Measurements from ENCODE around the gene SLC16A3. TPM values are rescaled to one million over a fixed set of nuclear protein-coding genes. Genes with fewer than 3 reads are reported as not detected.
"Not testable (repeated sequence)": the region's sequence is repeated elsewhere in the genome, so short reads cannot be mapped to it uniquely, and the experiment has no call there.

SLC16A3 gene
- polyA plus RNA-seq, 1 experiment = 338 TPM

DNA sequence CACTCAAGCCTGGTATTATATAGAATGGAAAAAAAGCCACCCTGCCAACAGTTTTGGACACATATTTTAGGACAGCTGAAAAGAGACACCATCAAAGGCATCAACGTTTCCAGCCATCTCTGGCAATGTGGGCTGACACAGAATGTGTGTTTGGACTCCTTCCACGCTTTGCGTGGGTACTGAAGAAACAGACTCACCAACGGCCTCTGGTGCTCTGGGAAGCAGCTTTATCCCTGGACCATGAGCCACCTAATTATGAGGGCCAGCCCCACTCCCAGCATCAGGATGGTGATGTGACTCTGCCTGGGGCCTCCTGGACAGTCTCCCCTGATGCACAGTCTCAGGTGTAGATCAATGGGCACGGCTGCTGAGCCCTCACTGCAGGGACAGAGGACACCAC lies 44.1 kb upstream of the SLC16A3 start:
- Histone ChIP-seq H3K27me3 (ENCODE audit: control insufficient read depth, insufficient read depth, low read length) (no peaks in the 10 kb centered on the region), H3K36me3 (ENCODE audit: control insufficient read depth, insufficient read depth, low read length) (peaks cover 6% of the 10 kb centered on the region; the same call in 1 of the 2 replicates), H3K4me3 (ENCODE audit: low read depth, low read length) (no peak overlapping the region)
- no peak for DNase-seq (ENCODE audit: low read depth)
- POLR2A ChIA-PET = no interaction called here
- CTCF ChIA-PET = no interaction called here
- TF ChIP-seq, protein P1, sequence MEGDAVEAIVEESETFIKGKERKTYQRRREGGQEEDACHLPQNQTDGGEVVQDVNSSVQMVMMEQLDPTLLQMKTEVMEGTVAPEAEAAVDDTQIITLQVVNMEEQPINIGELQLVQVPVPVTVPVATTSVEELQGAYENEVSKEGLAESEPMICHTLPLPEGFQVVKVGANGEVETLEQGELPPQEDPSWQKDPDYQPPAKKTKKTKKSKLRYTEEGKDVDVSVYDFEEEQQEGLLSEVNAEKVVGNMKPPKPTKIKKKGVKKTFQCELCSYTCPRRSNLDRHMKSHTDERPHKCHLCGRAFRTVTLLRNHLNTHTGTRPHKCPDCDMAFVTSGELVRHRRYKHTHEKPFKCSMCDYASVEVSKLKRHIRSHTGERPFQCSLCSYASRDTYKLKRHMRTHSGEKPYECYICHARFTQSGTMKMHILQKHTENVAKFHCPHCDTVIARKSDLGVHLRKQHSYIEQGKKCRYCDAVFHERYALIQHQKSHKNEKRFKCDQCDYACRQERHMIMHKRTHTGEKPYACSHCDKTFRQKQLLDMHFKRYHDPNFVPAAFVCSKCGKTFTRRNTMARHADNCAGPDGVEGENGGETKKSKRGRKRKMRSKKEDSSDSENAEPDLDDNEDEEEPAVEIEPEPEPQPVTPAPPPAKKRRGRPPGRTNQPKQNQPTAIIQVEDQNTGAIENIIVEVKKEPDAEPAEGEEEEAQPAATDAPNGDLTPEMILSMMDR (IDR thresholded peaks at IDR 0.05; ENCODE audit: insufficient read depth, low read depth, low read length) = no peak

DNA sequence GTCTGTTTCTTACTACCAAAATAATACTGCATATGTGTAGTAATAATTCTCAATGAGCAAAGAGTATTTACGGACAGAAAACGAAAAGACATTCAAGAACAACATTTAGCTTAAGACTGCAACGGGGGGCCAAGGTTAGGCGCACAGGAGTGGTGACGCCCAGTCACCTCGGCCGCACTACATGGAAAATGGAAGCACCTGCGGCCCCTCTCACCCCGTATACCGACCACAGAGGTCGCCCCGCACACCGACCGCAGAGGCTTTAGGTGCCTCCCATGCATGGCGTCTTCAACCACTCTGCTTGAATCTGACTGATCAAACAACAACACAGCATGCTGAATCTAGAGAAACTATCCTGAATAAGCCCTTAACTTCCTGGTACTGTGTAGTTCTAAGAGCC lies 42.6 kb upstream of the SLC16A3 start:
- no peak for DNase-seq (ENCODE audit: low read depth)
- ChIA-PET CTCF (interaction anchor here (0.5 kb wide), 1 partner anchor 68 kb away, joined by 3 read pairs; no protein-coding TSS in a partner anchor), POLR2A (no interaction called here)
- TF ChIP-seq, protein P1 (IDR thresholded peaks at IDR 0.05; ENCODE audit: insufficient read depth, low read depth, low read length) = no peak
- Histone ChIP-seq H3K36me3 (ENCODE audit: control insufficient read depth, insufficient read depth, low read length) (peaks cover 4% of the 10 kb centered on the region), H3K27me3 (ENCODE audit: control insufficient read depth, insufficient read depth, low read length) (no peaks in the 10 kb centered on the region), H3K4me3 (ENCODE audit: low read depth, low read length) (no peak overlapping the region)

DNA sequence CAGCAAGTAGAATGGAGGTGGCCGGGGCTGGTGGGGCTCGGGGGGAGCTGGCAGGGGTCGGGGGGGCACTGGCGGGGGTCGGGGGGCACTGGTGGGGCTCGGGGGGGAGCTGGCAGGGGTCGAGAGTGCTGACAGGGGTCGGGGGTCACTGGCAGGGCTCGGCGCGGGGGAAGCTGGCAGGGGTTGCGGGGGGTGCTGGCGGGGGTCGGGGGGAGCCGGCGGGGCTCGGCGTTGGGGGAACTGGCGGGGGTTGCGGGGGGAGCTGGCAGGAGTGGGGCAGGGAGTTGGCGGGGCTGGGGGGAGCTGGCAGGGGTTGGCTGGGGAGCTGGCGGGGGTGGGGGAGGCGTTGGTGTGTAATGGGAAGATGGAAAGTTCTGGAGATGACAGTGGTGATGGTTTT lies 41.3 kb upstream of the SLC16A3 start:
- Histone ChIP-seq H3K27me3 (ENCODE audit: control insufficient read depth, insufficient read depth, low read length) (no peaks in the 10 kb centered on the region), H3K36me3 (ENCODE audit: control insufficient read depth, insufficient read depth, low read length) (peaks cover 6% of the 10 kb centered on the region), H3K4me3 (ENCODE audit: low read depth, low read length) (no peak overlapping the region)
- CTCF ChIA-PET = interaction anchor here (0.9 kb wide), 1 partner anchor 18 kb away, joined by 3 read pairs; no protein-coding TSS in a partner anchor
- no peak for DNase-seq (ENCODE audit: low read depth)
- TF ChIP-seq, protein P1 (IDR thresholded peaks at IDR 0.05; ENCODE audit: insufficient read depth, low read depth, low read length) = no peak
- POLR2A ChIA-PET = no interaction called here

- CTCF ChIA-PET = interaction anchor here (0.9 to 1.6 kb wide), 2 partner anchors 17 to 18 kb away, joined by 3 to 4 read pairs; no protein-coding TSS in a partner anchor
Measured at GRCh38 chr17:82188001-82188961, 40.6 kb upstream of the SLC16A3 start.

GRCh38 chr17:82193050-82193449 lies 35.8 kb upstream of the SLC16A3 start:
- H3K36me3 ChIP-seq (ENCODE audit: control insufficient read depth, insufficient read depth, low read length) = peaks cover 23% of the 10 kb centered on the region
- CTCF ChIA-PET = interaction anchor here (1.8 kb wide), 1 partner anchor 13 kb away, joined by 7 read pairs; no protein-coding TSS in a partner anchor
- POLR2A ChIA-PET; H3K4me3 ChIP-seq (ENCODE audit: low read depth, low read length); DNase-seq (ENCODE audit: low read depth); H3K27me3 ChIP-seq (ENCODE audit: control insufficient read depth, insufficient read depth, low read length): not testable (repeated sequence)

More at GRCh38 chr17:82188001-82188961, 40.6 kb upstream of the SLC16A3 start:
- POLR2A ChIA-PET = no interaction called here
- Histone ChIP-seq H3K4me3 (ENCODE audit: low read depth, low read length) (no peak overlapping the region), H3K27me3 (ENCODE audit: control insufficient read depth, insufficient read depth, low read length) (no peaks in the 10 kb centered on the region), H3K36me3 (ENCODE audit: control insufficient read depth, insufficient read depth, low read length) (peaks cover 11% of the 10 kb centered on the region)
- TF ChIP-seq, protein P1 (IDR thresholded peaks at IDR 0.05; ENCODE audit: insufficient read depth, low read depth, low read length) = no peak
- no peak for DNase-seq (ENCODE audit: low read depth)
